Endothelial cell of umbilical vein (primary cell): ENCODE data around the gene TMEM205.

Experiments used
- EZH2 ChIP-seq: IDR thresholded peaks from 2 replicates; pipeline ENCODE4 v1.6.1; 2012; ENCODE audit warnings: borderline replicate concordance, low read depth, mild to moderate bottlenecking, moderate library complexity, low read length, inconsistent platforms; ENCODE audit not compliant: severe bottlenecking
- FOS ChIP-seq: IDR thresholded peaks from 2 replicates; pipeline ENCODE4 v1.6.1; 2011; ENCODE audit warnings: mild to moderate bottlenecking, low read length, moderate library complexity, borderline replicate concordance; ENCODE audit not compliant: insufficient read depth
- GATA2 ChIP-seq: IDR thresholded peaks from 2 replicates; pipeline ENCODE4 v1.7.0; 2011; ENCODE audit warnings: low read depth, mild to moderate bottlenecking, moderate library complexity, mixed read lengths, low read length; ENCODE audit not compliant: insufficient read length, insufficient read depth
- JUN ChIP-seq: IDR thresholded peaks from 2 replicates; pipeline ENCODE4 v1.6.1; 2011; ENCODE audit warnings: borderline replicate concordance, low read depth; ENCODE audit not compliant: insufficient read length, insufficient read depth
- MYC ChIP-seq: IDR thresholded peaks from one replicate; pipeline ENCODE4 v1.6.1; 2011; ENCODE audit warnings: mild to moderate bottlenecking, low read depth, low read length
- POLR2A ChIP-seq: IDR thresholded peaks from 2 replicates; pipeline ENCODE4 v1.6.1; 2012; ENCODE audit warnings: low read depth, mild to moderate bottlenecking, control low read depth, low read length
- POLR2AphosphoS5 ChIP-seq: IDR thresholded peaks from 2 replicates; pipeline ENCODE4 v1.6.1; 2012; ENCODE audit warnings: low read depth, mild to moderate bottlenecking, control low read depth, low read length, moderate library complexity; ENCODE audit not compliant: insufficient read depth
- TF ChIP-seq, protein P1 (sequence below), 2 donors: IDR thresholded peaks; 1 replicate in 1 of 2; 2 replicates in 1 of 2; pipeline ENCODE4 v1.5.1; 2011; ENCODE audit warnings: low read length in 2 of 2, mild to moderate bottlenecking in 2 of 2, moderate library complexity in 2 of 2, control low read depth in 1 of 2, inconsistent platforms in 1 of 2, low read depth in 1 of 2; ENCODE audit not compliant: insufficient read depth in 1 of 2; ENCODE audit errors: extremely low read depth in 1 of 2
- TF ChIP-seq, protein P2 (sequence below): IDR thresholded peaks from 2 replicates; pipeline ENCODE4 v1.6.1; 2011; ENCODE audit not compliant: insufficient read depth, insufficient read length

DNA sequence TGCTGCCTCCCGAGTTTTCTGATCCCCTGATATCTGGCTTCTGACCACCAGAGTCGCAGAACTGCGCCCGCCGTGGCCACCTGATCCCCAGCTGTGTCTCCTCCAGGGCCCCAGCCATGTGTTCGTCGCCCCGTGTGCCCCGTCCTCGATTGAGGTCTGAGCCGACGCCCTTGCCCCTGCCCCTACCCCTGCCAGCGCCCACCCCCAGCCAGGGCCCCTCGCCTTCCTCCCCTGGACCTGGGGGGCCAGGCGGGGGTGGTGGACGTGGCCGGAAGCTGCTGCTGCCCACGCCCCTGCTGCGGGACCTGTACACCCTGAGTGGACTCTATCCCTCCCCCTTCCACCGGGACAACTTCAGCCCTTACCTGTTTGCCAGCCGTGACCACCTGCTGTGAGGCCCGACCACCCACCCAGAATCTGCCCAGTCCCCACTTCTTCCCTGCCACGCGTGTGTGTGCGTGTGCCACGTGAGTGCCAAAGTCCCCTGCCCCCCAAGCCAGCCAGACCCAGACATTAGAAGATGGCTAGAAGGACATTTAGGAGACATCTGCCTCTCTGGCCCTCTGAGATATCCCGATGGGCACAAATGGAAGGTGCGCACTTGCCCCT lies 18.3 kb upstream of the TMEM205 start:
- TF ChIP-seq POLR2A (no peak), POLR2AphosphoS5 (no peak), EZH2 (no peak), GATA2 (no peak), MYC (no peak), JUN (no peak), FOS (no peak)
- TF ChIP-seq, protein P1, sequence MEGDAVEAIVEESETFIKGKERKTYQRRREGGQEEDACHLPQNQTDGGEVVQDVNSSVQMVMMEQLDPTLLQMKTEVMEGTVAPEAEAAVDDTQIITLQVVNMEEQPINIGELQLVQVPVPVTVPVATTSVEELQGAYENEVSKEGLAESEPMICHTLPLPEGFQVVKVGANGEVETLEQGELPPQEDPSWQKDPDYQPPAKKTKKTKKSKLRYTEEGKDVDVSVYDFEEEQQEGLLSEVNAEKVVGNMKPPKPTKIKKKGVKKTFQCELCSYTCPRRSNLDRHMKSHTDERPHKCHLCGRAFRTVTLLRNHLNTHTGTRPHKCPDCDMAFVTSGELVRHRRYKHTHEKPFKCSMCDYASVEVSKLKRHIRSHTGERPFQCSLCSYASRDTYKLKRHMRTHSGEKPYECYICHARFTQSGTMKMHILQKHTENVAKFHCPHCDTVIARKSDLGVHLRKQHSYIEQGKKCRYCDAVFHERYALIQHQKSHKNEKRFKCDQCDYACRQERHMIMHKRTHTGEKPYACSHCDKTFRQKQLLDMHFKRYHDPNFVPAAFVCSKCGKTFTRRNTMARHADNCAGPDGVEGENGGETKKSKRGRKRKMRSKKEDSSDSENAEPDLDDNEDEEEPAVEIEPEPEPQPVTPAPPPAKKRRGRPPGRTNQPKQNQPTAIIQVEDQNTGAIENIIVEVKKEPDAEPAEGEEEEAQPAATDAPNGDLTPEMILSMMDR (IDR thresholded peaks at IDR 0.05; ENCODE audit: extremely low read depth in 1 of 2, insufficient read depth in 1 of 2, low read depth in 1 of 2, low read length in 2 of 2) = no peak
- TF ChIP-seq, protein P2, sequence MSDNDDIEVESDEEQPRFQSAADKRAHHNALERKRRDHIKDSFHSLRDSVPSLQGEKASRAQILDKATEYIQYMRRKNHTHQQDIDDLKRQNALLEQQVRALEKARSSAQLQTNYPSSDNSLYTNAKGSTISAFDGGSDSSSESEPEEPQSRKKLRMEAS = no peak
